A549 treated with RU486 at 1 μM for 4 hours (cell line): Measurements from ENCODE around the gene ASGR2. TPM values are rescaled to one million over a fixed set of nuclear protein-coding genes. Genes with fewer than 3 reads are reported as not detected.

Source experiments
- total RNA-seq: library from RNA; stranded (reverse); fragments of 200-300 nt; extraction: Qiagen RNA extraction; gene quantifications from 5 replicates; pipeline ENCODE4 v1.2.3, GENCODE V29; 2022; ENCODE audit warnings: low read depth

Gene ASGR2, protein sequence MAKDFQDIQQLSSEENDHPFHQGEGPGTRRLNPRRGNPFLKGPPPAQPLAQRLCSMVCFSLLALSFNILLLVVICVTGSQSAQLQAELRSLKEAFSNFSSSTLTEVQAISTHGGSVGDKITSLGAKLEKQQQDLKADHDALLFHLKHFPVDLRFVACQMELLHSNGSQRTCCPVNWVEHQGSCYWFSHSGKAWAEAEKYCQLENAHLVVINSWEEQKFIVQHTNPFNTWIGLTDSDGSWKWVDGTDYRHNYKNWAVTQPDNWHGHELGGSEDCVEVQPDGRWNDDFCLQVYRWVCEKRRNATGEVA
- total RNA-seq, result 0.36 TPM in 1 of 5 replicates, not detected in the others

DNA sequence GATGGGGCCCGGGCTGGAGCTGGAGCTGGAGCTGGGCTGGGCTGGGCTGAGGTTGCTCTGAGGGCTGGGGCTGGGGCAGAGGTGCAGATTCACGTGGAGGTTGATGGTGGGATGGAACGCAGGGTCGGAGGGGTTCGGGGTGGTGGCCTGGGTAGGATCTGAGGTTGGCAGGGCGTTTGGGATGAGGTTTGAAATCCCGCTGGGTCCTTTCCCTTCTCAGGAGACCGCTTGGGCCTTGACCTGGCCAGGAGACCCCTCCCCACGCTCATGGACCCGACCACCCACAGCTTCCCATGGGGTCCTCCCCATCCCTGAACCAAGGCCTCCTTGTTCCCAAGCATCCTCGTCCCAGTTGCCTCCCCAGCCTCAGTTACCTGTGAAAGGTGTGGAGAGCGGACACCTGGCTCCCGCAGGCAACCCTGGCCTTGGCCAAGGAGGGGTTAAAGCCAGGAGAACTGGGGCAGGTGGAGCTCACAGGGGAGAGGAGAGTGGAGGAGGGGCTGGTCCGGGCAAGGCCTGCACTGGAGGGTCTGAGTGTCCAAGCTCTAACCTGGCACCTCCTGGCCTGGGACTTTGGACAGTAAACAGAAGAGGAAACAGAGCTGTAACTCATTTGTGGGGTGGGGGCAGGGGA lies at the start of gene ASGR2:
Gene ASGR2 (minus strand): TSS at position 582 of the 634 bp plus-strand sequence. CDS start 582 bp downstream, outside the sequence.

GRCh38 chr17:7079581-7080455 lies 34.8 kb downstream of the ASGR2 start, which contains the start of gene CLEC10A:
TSS of gene CLEC10A (minus strand) at chr17:7080251. CDS start at chr17:7078812, 1,439 bp downstream.

Other genes with a start within 250 kb of the ASGR2 start
- gene ALOX12, start 118.8 kb downstream of the ASGR2 start, total RNA-seq, result not detected in 5 replicates
- 458 to 548 TPM (median 474 TPM) in 5 replicates for gene RNASEK, start 102.2 kb downstream of the ASGR2 start, total RNA-seq
- gene BCL6B, start 91.8 kb downstream of the ASGR2 start, total RNA-seq, result 0.09 TPM in 1 of 5 replicates, not detected in the others
- 8.8 to 12.1 TPM (median 10.0 TPM) in 5 replicates for gene SLC16A13, start 78.8 kb downstream of the ASGR2 start, total RNA-seq
- gene SLC16A11, start 70.7 kb downstream of the ASGR2 start, total RNA-seq, result not detected in 5 replicates
- not detected in 5 replicates for gene CLEC10A, start 34.6 kb downstream of the ASGR2 start, total RNA-seq
- 1.0 to 1.5 TPM (median 1.3 TPM) in 5 replicates for gene ASGR1, start 64.5 kb upstream of the ASGR2 start, total RNA-seq
- 7.2 to 10.7 TPM (median 8.9 TPM) in 5 replicates for gene DLG4, start 105.0 kb upstream of the ASGR2 start, total RNA-seq
- 373 to 531 TPM (median 506 TPM) in 5 replicates for gene ACADVL, start 105.1 kb upstream of the ASGR2 start, total RNA-seq
- 26.1 to 39.5 TPM (median 37.0 TPM) in 5 replicates for gene DVL2, start 119.7 kb upstream of the ASGR2 start, total RNA-seq
- 82.3 to 110 TPM (median 92.2 TPM) in 5 replicates for gene PHF23, start 124.6 kb upstream of the ASGR2 start, total RNA-seq
- 678 to 759 TPM (median 700 TPM) in 5 replicates for gene GABARAP, start 127.6 kb upstream of the ASGR2 start, total RNA-seq
- gene CTDNEP1, start 136.9 kb upstream of the ASGR2 start, total RNA-seq, result 210 to 241 TPM (median 229 TPM) in 5 replicates
- gene ELP5, start 137.4 kb upstream of the ASGR2 start, total RNA-seq, result 110 to 138 TPM (median 124 TPM) in 5 replicates
- gene CLDN7, start 147.7 kb upstream of the ASGR2 start, total RNA-seq, result 0.57 to 1.5 TPM (median 0.71 TPM) in 5 replicates
- 0.07 to 0.29 TPM (median 0.17 TPM) in 5 replicates for gene SLC2A4, start 166.9 kb upstream of the ASGR2 start, total RNA-seq
- gene YBX2, start 179.8 kb upstream of the ASGR2 start, total RNA-seq, result 0.32 to 0.80 TPM (median 0.41 TPM) in 5 replicates
- gene EIF5A, start 192.8 kb upstream of the ASGR2 start, total RNA-seq, result 1,703 to 1,867 TPM (median 1,727 TPM) in 5 replicates
- gene GPS2, start 200.5 kb upstream of the ASGR2 start, total RNA-seq, result 86.5 to 109 TPM (median 99.7 TPM) in 5 replicates
- 21.8 to 31.5 TPM (median 27.2 TPM) in 5 replicates for gene NEURL4, start 214.5 kb upstream of the ASGR2 start, total RNA-seq
- gene ACAP1, start 221.7 kb upstream of the ASGR2 start, total RNA-seq, result 0.74 to 8.9 TPM (median 4.6 TPM) in 5 replicates
- 10.7 to 15.4 TPM (median 12.9 TPM) in 5 replicates for gene KCTD11, start 237.3 kb upstream of the ASGR2 start, total RNA-seq
- not detected in 5 replicates for gene TMEM95, start 240.3 kb upstream of the ASGR2 start, total RNA-seq